ENCODE measurements around the gene MEX3D.

MEX3D gene

DNA sequence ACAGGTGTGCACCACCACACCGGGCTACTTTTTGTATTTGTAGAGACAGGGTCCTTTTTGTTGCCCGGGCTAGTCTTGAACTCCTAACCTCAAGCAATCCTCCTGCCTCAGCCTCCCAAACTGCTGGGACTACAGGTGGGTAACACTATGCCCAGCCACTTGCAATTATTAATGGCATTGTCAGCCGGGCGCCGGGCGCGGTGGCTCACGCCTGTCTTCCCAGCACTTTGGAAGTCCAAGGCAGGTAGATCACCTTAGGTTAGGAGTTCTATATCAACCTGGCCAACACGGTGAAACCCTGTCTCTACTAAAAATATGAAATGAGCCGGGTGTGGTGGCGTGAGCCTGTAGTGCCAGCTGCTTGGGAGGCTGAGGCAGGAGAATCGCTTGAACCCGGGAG, 2.7 kb upstream of the MEX3D start:
- TF ChIP-seq ARNTL (CRISPR knock-in tag; IDR thresholded peaks at IDR 0.05; ENCODE audit: borderline replicate concordance, low read depth) (no peak), ZNF70 (CRISPR knock-in tag; IDR thresholded peaks at IDR 0.05) (no peak), BACH2 (CRISPR knock-in tag; IDR thresholded peaks at IDR 0.05; ENCODE audit: borderline replicate concordance) (no peak), GLIS3 (CRISPR knock-in tag; IDR thresholded peaks at IDR 0.05) (no peak), SNAI2 (CRISPR knock-in tag; IDR thresholded peaks at IDR 0.05) (no peak)
- TF ChIP-seq, protein P1, sequence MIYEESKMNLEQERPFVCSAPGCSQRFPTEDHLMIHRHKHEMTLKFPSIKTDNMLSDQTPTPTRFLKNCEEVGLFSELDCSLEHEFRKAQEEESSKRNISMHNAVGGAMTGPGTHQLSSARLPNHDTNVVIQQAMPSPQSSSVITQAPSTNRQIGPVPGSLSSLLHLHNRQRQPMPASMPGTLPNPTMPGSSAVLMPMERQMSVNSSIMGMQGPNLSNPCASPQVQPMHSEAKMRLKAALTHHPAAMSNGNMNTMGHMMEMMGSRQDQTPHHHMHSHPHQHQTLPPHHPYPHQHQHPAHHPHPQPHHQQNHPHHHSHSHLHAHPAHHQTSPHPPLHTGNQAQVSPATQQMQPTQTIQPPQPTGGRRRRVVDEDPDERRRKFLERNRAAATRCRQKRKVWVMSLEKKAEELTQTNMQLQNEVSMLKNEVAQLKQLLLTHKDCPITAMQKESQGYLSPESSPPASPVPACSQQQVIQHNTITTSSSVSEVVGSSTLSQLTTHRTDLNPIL (CRISPR knock-in tag; IDR thresholded peaks at IDR 0.05; ENCODE audit: low read depth) = no peak
- ATAC-seq = no peak

DNA sequence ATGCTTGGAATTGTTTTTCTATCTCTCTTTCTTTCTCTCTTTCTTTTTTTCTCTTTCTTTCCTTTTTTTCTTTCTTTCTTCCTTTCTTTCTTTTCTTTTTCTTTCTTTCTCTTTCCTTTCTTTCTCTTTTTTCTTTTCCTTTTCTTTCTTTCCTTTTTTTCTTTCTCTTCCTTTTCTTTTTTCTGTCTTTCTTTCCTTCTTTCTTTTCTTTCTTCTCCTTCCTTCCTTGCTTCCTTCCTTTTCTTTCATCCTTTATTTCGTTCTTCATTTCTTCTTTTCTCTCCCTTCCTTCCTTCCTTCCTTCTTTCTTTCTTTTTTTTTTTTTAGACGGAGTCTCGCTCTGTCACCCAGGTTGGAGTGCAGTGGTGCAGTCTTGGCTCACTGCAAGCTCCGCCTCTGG, 1.9 kb upstream of the MEX3D start:
- no peak for TF ChIP-seq TCF4 (CRISPR knock-in tag; IDR thresholded peaks at IDR 0.05; ENCODE audit: borderline replicate concordance)

DNA sequence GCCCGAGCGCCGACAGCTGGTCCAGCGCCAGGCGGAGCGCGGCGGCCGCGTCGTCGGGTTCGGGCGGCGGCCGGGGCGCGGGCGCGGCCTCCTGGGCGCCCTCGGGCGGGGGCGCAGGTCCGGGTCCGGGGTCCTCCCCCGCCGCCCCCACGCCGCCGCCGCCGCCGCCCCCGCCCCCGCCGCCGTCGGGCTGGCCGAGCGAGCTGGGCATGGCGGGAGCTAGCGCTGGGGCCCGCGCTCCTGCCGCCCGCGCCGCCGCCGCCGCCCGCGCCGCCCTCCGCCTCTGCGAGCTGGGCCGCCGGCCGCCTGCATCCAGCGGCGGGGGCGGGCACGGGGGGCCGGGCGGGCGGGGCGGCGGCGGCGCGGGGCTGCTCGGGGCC, 287 bp downstream of the MEX3D start:
- TF ChIP-seq ZNF565 (CRISPR knock-in tag; conservative IDR thresholded peaks at IDR 0.05; ENCODE audit: low read depth) (no peak), TCF4 (CRISPR knock-in tag; IDR thresholded peaks at IDR 0.05; ENCODE audit: borderline replicate concordance) (no peak), ZNF8 (CRISPR knock-in tag; IDR thresholded peaks at IDR 0.05) (no peak), ARNTL (CRISPR knock-in tag; IDR thresholded peaks at IDR 0.05; ENCODE audit: borderline replicate concordance, low read depth) (no peak)
- no peak for ATAC-seq

More for the DNA sequence above, 1.9 kb upstream of the MEX3D start:
- ATAC-seq = no peak

DNA sequence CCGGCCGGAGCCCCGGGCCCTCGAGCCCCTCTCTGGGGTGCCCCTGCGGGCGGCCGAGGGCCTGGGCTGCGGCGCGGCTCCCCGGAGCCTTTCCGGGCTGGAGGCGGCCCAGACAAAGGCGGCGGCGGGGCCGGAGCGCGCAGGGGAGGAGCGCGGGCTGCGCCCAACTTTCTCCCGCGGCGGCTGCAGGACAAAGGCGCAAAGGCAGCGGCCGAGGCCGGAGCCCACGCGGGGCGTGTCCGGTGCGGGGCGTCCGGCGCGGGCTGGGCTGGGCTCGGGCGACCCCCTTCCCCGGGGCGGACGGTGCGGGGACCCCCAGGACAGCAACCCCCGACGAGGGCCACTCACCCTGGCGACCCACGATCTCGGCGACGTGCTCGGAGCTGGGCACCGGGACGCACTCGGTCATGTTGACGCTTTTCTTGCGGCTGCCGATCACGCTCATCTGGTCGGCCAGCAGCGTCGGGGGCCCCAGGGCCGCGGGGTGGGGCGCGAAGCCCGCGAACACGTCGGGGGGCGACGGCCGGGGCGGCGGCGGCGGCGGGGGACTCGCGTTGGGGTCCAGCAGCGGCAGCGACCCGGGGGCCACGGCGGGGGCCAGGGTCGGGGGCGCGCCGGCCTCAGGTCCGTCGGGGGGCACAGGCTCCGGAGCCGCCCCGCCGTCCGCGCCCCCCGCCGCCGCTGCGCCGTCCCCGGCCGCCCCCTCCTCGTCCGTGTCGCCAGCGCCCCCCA, 843 bp downstream of the MEX3D start:
- TF ChIP-seq ZFP3 (CRISPR knock-in tag; IDR thresholded peaks at IDR 0.05) (no peak), ISL1 (CRISPR knock-in tag; IDR thresholded peaks at IDR 0.05) (no peak), ZC3H10 (CRISPR knock-in tag; IDR thresholded peaks at IDR 0.05) (no peak), SNAI2 (CRISPR knock-in tag; IDR thresholded peaks at IDR 0.05) (no peak), ZFP30 (CRISPR knock-in tag; IDR thresholded peaks at IDR 0.05) (no peak), BACH2 (CRISPR knock-in tag; IDR thresholded peaks at IDR 0.05; ENCODE audit: borderline replicate concordance) (no peak), TCF4 (CRISPR knock-in tag; IDR thresholded peaks at IDR 0.05; ENCODE audit: borderline replicate concordance) (no peak), ESRRG (CRISPR knock-in tag; IDR thresholded peaks at IDR 0.05) (no peak)
- TF ChIP-seq, protein P1 (CRISPR knock-in tag; IDR thresholded peaks at IDR 0.05; ENCODE audit: low read depth) = no peak
- ATAC-seq = no peak; the same call in 2 of the 3 replicates

DNA sequence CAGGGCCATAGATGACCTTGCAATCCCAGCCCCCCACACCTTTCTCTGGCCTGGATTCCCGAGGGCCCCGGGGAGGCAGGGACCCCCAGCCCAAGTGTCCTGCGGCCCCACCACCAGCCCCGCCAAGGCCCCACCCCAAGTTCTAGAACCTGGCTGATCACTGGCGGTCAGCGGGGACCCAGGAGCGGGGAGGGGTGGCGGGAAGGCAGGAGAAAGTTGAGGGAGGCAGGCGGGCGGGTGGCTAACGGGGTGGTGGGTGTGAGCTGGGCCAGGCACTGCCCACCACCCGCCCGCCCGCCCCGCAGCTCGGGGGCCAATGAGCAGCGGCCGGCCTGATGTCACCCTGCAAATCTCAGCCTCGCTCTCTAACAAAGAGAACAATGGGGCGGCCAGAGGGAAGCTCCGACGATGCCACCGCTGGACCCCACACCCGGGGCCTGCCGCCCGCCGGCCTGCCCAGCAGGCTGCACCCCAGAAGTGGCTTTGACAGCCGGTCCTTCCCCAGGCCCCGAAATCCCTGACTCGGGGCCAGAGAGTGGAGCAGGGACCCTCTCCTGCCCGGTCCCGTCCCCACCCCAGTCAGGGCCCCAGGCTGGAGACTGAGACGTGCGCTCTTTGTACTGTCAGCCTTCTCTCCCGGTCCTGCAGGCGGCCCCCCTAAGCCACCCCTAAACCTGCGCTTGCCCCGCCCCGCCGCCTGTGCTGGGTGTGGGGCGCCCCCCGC, 1.6 kb downstream of the MEX3D start:
- TF ChIP-seq CSDC2 (CRISPR knock-in tag; IDR thresholded peaks at IDR 0.05) (no peak), TOX (CRISPR knock-in tag; IDR thresholded peaks at IDR 0.05; ENCODE audit: borderline replicate concordance) (no peak), ZNF70 (CRISPR knock-in tag; IDR thresholded peaks at IDR 0.05) (no peak), SNAI2 (CRISPR knock-in tag; IDR thresholded peaks at IDR 0.05) (no peak), ZNF8 (CRISPR knock-in tag; IDR thresholded peaks at IDR 0.05) (no peak), PPARA (CRISPR knock-in tag; IDR thresholded peaks at IDR 0.05; ENCODE audit: borderline replicate concordance) (no peak), GLIS3 (CRISPR knock-in tag; IDR thresholded peaks at IDR 0.05) (no peak), ZNF565 (CRISPR knock-in tag; conservative IDR thresholded peaks at IDR 0.05; ENCODE audit: low read depth) (no peak), OSR1 (CRISPR knock-in tag; IDR thresholded peaks at IDR 0.05) (no peak), ZFP30 (CRISPR knock-in tag; IDR thresholded peaks at IDR 0.05) (no peak)
- TF ChIP-seq, protein P2, sequence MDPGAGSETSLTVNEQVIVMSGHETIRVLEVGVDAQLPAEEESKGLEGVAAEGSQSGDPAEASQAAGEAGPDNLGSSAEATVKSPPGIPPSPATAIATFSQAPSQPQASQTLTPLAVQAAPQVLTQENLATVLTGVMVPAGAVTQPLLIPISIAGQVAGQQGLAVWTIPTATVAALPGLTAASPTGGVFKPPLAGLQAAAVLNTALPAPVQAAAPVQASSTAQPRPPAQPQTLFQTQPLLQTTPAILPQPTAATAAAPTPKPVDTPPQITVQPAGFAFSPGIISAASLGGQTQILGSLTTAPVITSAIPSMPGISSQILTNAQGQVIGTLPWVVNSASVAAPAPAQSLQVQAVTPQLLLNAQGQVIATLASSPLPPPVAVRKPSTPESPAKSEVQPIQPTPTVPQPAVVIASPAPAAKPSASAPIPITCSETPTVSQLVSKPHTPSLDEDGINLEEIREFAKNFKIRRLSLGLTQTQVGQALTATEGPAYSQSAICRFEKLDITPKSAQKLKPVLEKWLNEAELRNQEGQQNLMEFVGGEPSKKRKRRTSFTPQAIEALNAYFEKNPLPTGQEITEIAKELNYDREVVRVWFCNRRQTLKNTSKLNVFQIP (CRISPR knock-in tag; IDR thresholded peaks at IDR 0.05; ENCODE audit: borderline replicate concordance, low read depth) = no peak
- ATAC-seq = peak; percentile 96

DNA sequence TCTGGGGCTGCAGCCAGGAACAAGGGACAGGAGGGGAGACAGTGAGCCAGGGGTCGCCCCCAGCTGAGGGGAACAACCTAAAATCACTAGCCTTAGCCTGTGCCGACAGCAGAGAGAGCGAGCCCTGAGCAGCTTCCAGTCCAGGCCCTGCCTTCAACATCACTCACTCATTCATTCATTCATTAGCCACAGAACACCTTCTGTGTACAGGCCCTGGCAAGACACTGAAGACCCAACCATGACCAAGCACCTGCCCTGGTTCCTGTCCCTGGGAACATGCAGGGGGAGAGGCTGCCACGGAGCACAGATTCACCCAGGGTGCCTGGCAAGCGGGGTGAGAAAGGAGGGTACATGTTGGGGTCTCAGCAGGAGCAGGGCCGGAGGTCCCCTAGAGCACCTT, 4.9 kb downstream of the MEX3D start:
- no peak for ATAC-seq
- TF ChIP-seq ZNF70 (CRISPR knock-in tag; IDR thresholded peaks at IDR 0.05) = no peak
- TF ChIP-seq CSDC2 (CRISPR knock-in tag; IDR thresholded peaks at IDR 0.05) = no peak
- no peak for TF ChIP-seq ESRRG (CRISPR knock-in tag; IDR thresholded peaks at IDR 0.05)
- TF ChIP-seq GLIS3 (CRISPR knock-in tag; IDR thresholded peaks at IDR 0.05) = no peak
- TF ChIP-seq TCF4 (CRISPR knock-in tag; IDR thresholded peaks at IDR 0.05; ENCODE audit: borderline replicate concordance) = no peak
